ENCODE results near the gene JPH2.

GRCh38 chr20:44228465-44229258, 41.7 kb upstream of the JPH2 start:
- TF ChIP-seq CTCF (IDR thresholded peaks at IDR 0.05; ENCODE audit: borderline replicate concordance, extremely low read depth, low read length, poor library complexity, severe bottlenecking) = no peak
- no peak for TF ChIP-seq EZH2 (IDR thresholded peaks at IDR 0.05; ENCODE audit: borderline replicate concordance, low read depth, low read length, severe bottlenecking)
